Small intestine (tissue), 16 donors: Measurements from ENCODE around the gene PPP1R11. TPM values are rescaled to one million over a fixed set of nuclear protein-coding genes. Genes with fewer than 3 reads are reported as not detected.
"Not testable (repeated sequence)": the region's sequence is repeated elsewhere in the genome, so short reads cannot be mapped to it uniquely, and the experiment has no call there.

Source experiments
- DNase-seq, 2 donors: peaks; one replicate each; pipeline versions ENCODE4 v3.0.0 to v3.0.0-alpha.2; 2013
- FAIRE-seq: peaks from 2 replicates; lab custom pipeline; 2012; peaks lifted over from hg19 to GRCh38; lab: Jason Lieb, UNC
- H3K27ac ChIP-seq, 3 donors: one replicate each; pipeline ENCODE4 v1.5.1; 2013; ENCODE audit warnings: low read length in 2 of 3, mild to moderate bottlenecking in 2 of 3, control low read depth in 1 of 3, inconsistent platforms in 1 of 3, low read depth in 1 of 3, moderate library complexity in 1 of 3
- H3K27me3 ChIP-seq, 3 donors: one replicate each; pipeline ENCODE4 v1.6.1; 2013; ENCODE audit warnings: low read length in 3 of 3, inconsistent platforms in 1 of 3; ENCODE audit not compliant: control insufficient read depth in 3 of 3, insufficient read depth in 3 of 3
- H3K36me3 ChIP-seq, 3 donors: one replicate each; pipeline ENCODE4 v1.6.1; 2013; ENCODE audit warnings: low read length in 3 of 3, inconsistent platforms in 1 of 3, low read depth in 1 of 3, mild to moderate bottlenecking in 1 of 3, moderate library complexity in 1 of 3; ENCODE audit not compliant: control insufficient read depth in 3 of 3, insufficient read depth in 2 of 3
- H3K4me1 ChIP-seq, 3 donors: one replicate each; pipeline ENCODE4 v1.6.1; 2013; ENCODE audit warnings: low read length in 2 of 3, inconsistent platforms in 1 of 3, low read depth in 1 of 3, mild to moderate bottlenecking in 1 of 3, moderate library complexity in 1 of 3; ENCODE audit not compliant: control insufficient read depth in 3 of 3, insufficient read depth in 2 of 3
- H3K4me3 ChIP-seq, 3 donors: one replicate each; pipeline ENCODE4 v1.5.1; 2013; ENCODE audit warnings: low read length in 3 of 3, control low read depth in 1 of 3, inconsistent platforms in 1 of 3, low read depth in 1 of 3, mild to moderate bottlenecking in 1 of 3, moderate library complexity in 1 of 3
- H3K9me3 ChIP-seq, 2 donors: one replicate each; pipeline ENCODE4 v1.6.1; 2013; ENCODE audit warnings: low read depth in 1 of 2, low read length in 1 of 2; ENCODE audit not compliant: control insufficient read depth in 2 of 2, insufficient read depth in 1 of 2
- WGBS, 3 donors: extraction: QIAGEN DNeasy Blood & Tissue Kit; methylation state at CpG; one replicate each; pipeline ENCODE4 v1.1.7; 2013; 5-methylcytosine and 5-hydroxymethylcytosine counted together
- long read RNA-seq, 10 donors: transcript quantifications; one replicate each; lab custom pipeline, GENCODE V29; 2026
- polyA plus RNA-seq, 4 donors: library from polyadenylated mRNA; stranded (reverse) in 3 of 4; unstranded in 1 of 4; fragments of 200-250 nt in 3 of 4; fragments of 120-200 nt in 1 of 4; gene quantifications; one replicate each; pipeline versions ENCODE4 v1.2.1 to v1.2.3, GENCODE V29; 2013
- donor health status: healthy with polysubstance abuse.
- donor health status: control.
- donor health status: control.
- donor health status: Bipolar disorder and iron deficiency.
- donor health status: healthy.

The PPP1R11 gene
- polyA plus RNA-seq = 100 to 1,000 TPM in 2 of 4 donors, 10 to 100 TPM in 2; 65.9 to 111 (median 90.1) TPM
- long read RNA-seq, donor 1, transcript PPP1R11-205 (3 exons, 1,731 nt) = major isoform, 73 of 78 reads
- long read RNA-seq, donor 1, transcript PPP1R11-201 (2 exons, 1,723 nt) = minor isoform, 5 of 78 reads
- long read RNA-seq, donor 1, partial matches to known transcripts = 0 of 78 reads
- long read RNA-seq, donor 1, other reads (novel, unspliced or antisense) = 0 of 78 reads
- long read RNA-seq, donor 2, transcript PPP1R11-205 (3 exons, 1,731 nt) = major isoform, 15 of 17 reads
- long read RNA-seq, donor 2, partial matches to known transcripts = 0 of 17 reads
- long read RNA-seq, donor 2, other reads (novel, unspliced or antisense) = 0 of 17 reads
- long read RNA-seq, donor 3, transcript PPP1R11-201 (2 exons, 1,723 nt) = minor isoform, 7 of 51 reads
- long read RNA-seq, donor 3, transcript PPP1R11-205 (3 exons, 1,731 nt) = major isoform, 31 of 51 reads
- long read RNA-seq, donor 3, partial matches to known transcripts = 13 of 51 reads
- long read RNA-seq, donor 3, other reads (novel, unspliced or antisense) = 0 of 51 reads
- long read RNA-seq, donor 4, partial matches to known transcripts = 0 of 1 reads
- long read RNA-seq, donor 4, other reads (novel, unspliced or antisense) = 0 of 1 reads
- long read RNA-seq, donor 5, transcript PPP1R11-205 (3 exons, 1,731 nt) = major isoform, 12 of 23 reads
- long read RNA-seq, donor 5, partial matches to known transcripts = 10 of 23 reads
- long read RNA-seq, donor 5, other reads (novel, unspliced or antisense) = 0 of 23 reads
- long read RNA-seq, donor 6, transcript PPP1R11-205 (3 exons, 1,731 nt) = major isoform, 28 of 60 reads
- long read RNA-seq, donor 6, partial matches to known transcripts = 25 of 60 reads
- long read RNA-seq, donor 6, other reads (novel, unspliced or antisense) = 0 of 60 reads
- long read RNA-seq, donor 7, transcript PPP1R11-205 (3 exons, 1,731 nt) = major isoform, 37 of 40 reads
- long read RNA-seq, donor 7, partial matches to known transcripts = 0 of 40 reads
- long read RNA-seq, donor 7, other reads (novel, unspliced or antisense) = 0 of 40 reads
- long read RNA-seq, donor 8, partial matches to known transcripts = 0 of 2 reads
- long read RNA-seq, donor 8, other reads (novel, unspliced or antisense) = 0 of 2 reads
- long read RNA-seq, donor 9, transcript PPP1R11-205 (3 exons, 1,731 nt) = major isoform, 11 of 24 reads
- long read RNA-seq, donor 9, partial matches to known transcripts = 12 of 24 reads
- long read RNA-seq, donor 9, other reads (novel, unspliced or antisense) = 0 of 24 reads
- long read RNA-seq, donor 10, transcript PPP1R11-205 (3 exons, 1,731 nt) = major isoform, 37 of 40 reads
- long read RNA-seq, donor 10, partial matches to known transcripts = 0 of 40 reads
- long read RNA-seq, donor 10, other reads (novel, unspliced or antisense) = 0 of 40 reads

DNA sequence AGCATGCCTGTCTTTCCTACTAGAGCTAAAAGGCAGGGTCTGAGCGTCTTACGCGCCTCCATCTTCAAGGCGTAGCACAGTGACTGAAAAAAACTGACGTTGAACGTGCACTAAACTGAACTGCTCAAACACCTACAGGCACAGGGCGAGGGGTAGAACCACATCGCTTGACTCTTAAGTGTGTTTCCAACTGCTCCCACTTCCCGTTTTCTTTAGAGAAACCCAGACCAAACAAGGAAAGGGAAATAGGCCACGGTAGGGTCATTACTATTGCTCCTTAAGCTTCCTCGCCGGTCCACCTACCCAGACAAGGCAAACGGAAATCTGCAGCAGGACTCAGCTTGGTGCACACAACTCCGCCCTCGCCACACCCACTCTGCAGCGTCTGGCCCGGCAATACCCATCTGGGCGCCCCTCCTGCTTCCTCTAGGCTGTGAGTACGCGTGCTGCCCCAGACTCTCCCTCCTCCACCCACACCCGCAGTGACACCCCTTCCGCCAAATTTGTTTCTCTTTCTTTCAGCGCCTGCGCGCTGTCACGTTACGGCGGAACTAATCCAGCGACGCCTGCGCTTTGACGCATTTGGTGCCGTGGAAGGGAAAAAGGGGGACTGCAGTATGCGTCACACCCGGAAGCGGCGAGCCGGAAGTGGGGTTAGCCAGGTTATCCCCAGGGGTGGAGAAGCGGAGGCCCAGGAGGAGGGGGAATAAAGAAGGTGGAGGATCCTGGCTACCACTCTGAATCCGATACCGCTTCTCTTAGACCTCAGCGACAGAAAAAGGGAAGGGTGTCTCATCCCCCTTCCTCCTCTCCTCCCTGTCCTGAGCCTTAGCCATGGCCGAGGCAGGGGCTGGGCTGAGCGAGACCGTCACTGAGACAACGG lies at the start of gene PPP1R11:
PPP1R11 (plus strand) TSS at position 622 of the 883 bp plus-strand sequence; CDS start at position 835, 213 bp downstream.
- DNase-seq (peak; percentile 100), FAIRE-seq (no peak)
- Histone ChIP-seq H3K4me1 (peaks cover 0 to 34% (median 14%) of the 10 kb centered on the region in 3 donors), H3K9me3 (no peaks in the 10 kb centered on the region), H3K27ac (peak within 1 kb of the TSS; percentile 82 to 95 (median 93)), H3K27me3 (peaks cover 0 to 15% (median 0%) of the 10 kb centered on the region in 3 donors), H3K4me3 (peak within 1 kb of the TSS; percentile 55 to 85 (median 80)), H3K36me3 (peaks cover 7 to 12% (median 10%) of the 10 kb centered on the region in 3 donors)
- WGBS, 3 donors = 0 to 1% (median 0%) methylated on average over 45 to 46 of the region's 46 CpGs

DNA sequence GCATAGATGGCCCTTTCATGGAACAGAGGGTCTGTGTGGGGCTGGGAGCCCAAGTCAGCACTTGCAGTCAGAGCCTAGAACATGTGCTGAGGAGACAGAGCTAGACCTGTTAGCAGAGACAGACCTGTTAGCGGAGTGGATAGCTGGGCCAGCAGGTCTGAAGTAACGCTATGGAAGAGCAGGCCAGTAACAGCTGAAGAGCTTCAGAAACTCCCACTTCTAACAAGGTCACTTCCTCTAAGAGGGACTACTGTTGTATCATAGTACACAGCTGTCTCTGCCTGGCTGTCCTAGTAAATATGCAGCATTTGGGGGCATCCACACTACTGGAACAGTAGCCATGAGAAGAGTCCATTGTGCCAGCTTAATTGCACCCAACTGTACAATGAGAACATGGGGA lies 47.2 kb upstream of the PPP1R11 start:
- WGBS, 3 donors = 95 to 100% (median 97%) methylated on average over 2 of the region's 2 CpGs
- DNase-seq = no peak
- no peak for FAIRE-seq

GRCh38 chr6:30020626-30021025 lies 46.4 kb upstream of the PPP1R11 start:
- H3K9me3 ChIP-seq = no peaks in the 10 kb centered on the region
- H3K27ac ChIP-seq = no peak overlapping the region
- no peak overlapping the region for H3K4me3 ChIP-seq
- DNase-seq (no peak), FAIRE-seq (no peak)
- no peaks in the 10 kb centered on the region for H3K4me1 ChIP-seq
- 90 to 100% (median 95%) methylated on average over 1 of the region's 1 CpG for WGBS, 3 donors
- no peaks in the 10 kb centered on the region for H3K27me3 ChIP-seq
- H3K36me3 ChIP-seq = peaks cover 0 to 3% (median 0%) of the 10 kb centered on the region in 3 donors

More for the DNA sequence above, 47.2 kb upstream of the PPP1R11 start:
- H3K27me3 ChIP-seq = no peaks in the 10 kb centered on the region
- H3K27ac ChIP-seq = no peak overlapping the region
- no peaks in the 10 kb centered on the region for H3K4me1 ChIP-seq
- H3K36me3 ChIP-seq = peaks cover 0 to 3% (median 0%) of the 10 kb centered on the region in 3 donors
- H3K9me3 ChIP-seq = no peaks in the 10 kb centered on the region
- H3K4me3 ChIP-seq = no peak overlapping the region

GRCh38 chr6:30022189-30022588 lies 44.8 kb upstream of the PPP1R11 start:
- FAIRE-seq = no peak
- 87 to 95% (median 92%) methylated on average over 3 of the region's 3 CpGs for WGBS, 3 donors

GRCh38 chr6:30022712-30023111 lies 44.3 kb upstream of the PPP1R11 start:
- not testable (repeated sequence) for DNase-seq, H3K9me3 ChIP-seq, H3K4me3 ChIP-seq, H3K27ac ChIP-seq, FAIRE-seq, H3K27me3 ChIP-seq, H3K36me3 ChIP-seq, H3K4me1 ChIP-seq

More at GRCh38 chr6:30022189-30022588, 44.8 kb upstream of the PPP1R11 start:
- Histone ChIP-seq H3K27me3 (no peaks in the 10 kb centered on the region), H3K36me3 (peaks cover 0 to 3% (median 0%) of the 10 kb centered on the region in 3 donors), H3K27ac (no peak overlapping the region), H3K4me3 (no peak overlapping the region), H3K9me3 (no peaks in the 10 kb centered on the region), H3K4me1 (no peaks in the 10 kb centered on the region)
- no peak for DNase-seq

DNA sequence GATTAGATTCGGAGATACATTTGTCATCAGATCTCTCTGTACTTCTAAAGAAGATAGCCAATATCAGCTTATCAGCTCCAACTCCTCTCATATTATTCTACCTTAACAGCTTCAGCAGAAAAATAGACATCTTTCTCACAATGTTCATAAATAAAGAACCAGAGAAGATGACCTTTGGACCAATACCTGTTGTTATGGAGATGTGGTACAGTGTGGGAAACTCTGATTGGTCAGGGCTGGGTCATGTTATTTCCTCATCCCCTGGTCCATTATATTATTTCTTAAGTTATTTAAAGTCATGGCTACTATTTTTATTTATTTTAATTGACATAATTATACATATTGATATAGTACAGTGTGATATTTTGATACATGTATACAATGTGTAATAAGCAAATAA lies 41.8 kb upstream of the PPP1R11 start:
- no peaks in the 10 kb centered on the region for H3K4me1 ChIP-seq
- peaks cover 0 to 3% (median 0%) of the 10 kb centered on the region in 3 donors for H3K36me3 ChIP-seq
- peak; percentile 44 to 59 for DNase-seq
- no peak for FAIRE-seq
- no peak overlapping the region for H3K27ac ChIP-seq
- no peaks in the 10 kb centered on the region for H3K9me3 ChIP-seq
- WGBS, 3 donors = 22 to 67% (median 50%) methylated on average over 1 of the region's 1 CpG
- no peak overlapping the region for H3K4me3 ChIP-seq
- H3K27me3 ChIP-seq = no peaks in the 10 kb centered on the region

DNA sequence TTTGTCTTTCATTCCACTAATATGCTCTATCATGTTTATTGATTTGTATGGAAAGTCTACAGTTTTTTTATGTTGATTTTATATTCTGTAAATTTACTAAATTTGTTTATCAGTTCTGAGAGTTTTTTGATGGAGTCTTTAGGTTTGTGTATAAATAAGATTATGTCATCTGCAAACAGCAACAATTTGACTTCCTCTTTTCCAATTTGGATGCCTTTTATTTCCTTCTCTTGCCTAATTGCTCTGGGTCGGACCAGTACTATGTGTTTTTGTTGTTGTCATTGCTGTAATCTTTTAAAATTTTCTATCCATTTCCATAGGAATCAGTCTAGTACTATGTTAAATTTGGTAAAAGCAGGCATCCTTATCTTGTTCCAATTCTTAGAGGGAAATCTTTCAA lies 37.4 kb upstream of the PPP1R11 start:
- Histone ChIP-seq H3K36me3 (no peaks in the 10 kb centered on the region), H3K9me3 (no peaks in the 10 kb centered on the region), H3K27ac (no peak overlapping the region), H3K27me3 (no peaks in the 10 kb centered on the region), H3K4me3 (no peak overlapping the region), H3K4me1 (no peaks in the 10 kb centered on the region)
- 83 to 97% (median 95%) methylated on average over 1 of the region's 1 CpG for WGBS, 3 donors
- DNase-seq (no peak), FAIRE-seq (no peak)
